Measurements from ENCODE around the gene SEMA3C.

SEMA3C gene

GRCh38 chr7:80721883-80722615 lies 196.8 kb downstream of the SEMA3C start:
- ATAC-seq: peak; percentile 85
- TF ChIP-seq CSRNP3 (CRISPR knock-in tag; IDR thresholded peaks at IDR 0.05): no peak
- TF ChIP-seq ISL1 (CRISPR knock-in tag; IDR thresholded peaks at IDR 0.05): peak; percentile 19

- no peak for ATAC-seq
- TF ChIP-seq POU6F1 (CRISPR knock-in tag; IDR thresholded peaks at IDR 0.05; ENCODE audit: borderline replicate concordance, low read depth) (no peak), CSDC2 (CRISPR knock-in tag; IDR thresholded peaks at IDR 0.05) (no peak)
Observed at GRCh38 chr7:80720146-80720545, 198.7 kb downstream of the SEMA3C start.

- ATAC-seq: no peak
- TF ChIP-seq ZFP3 (CRISPR knock-in tag; IDR thresholded peaks at IDR 0.05): no peak
- TF ChIP-seq POU6F1 (CRISPR knock-in tag; IDR thresholded peaks at IDR 0.05; ENCODE audit: borderline replicate concordance, low read depth): no peak
- no peak for TF ChIP-seq ZFP30 (CRISPR knock-in tag; IDR thresholded peaks at IDR 0.05)
- no peak for TF ChIP-seq ZNF8 (CRISPR knock-in tag; IDR thresholded peaks at IDR 0.05)
Observed at GRCh38 chr7:80719261-80719660, 199.6 kb downstream of the SEMA3C start.

- TF ChIP-seq ZNF8 (CRISPR knock-in tag; IDR thresholded peaks at IDR 0.05) (no peak), TOX (CRISPR knock-in tag; IDR thresholded peaks at IDR 0.05; ENCODE audit: borderline replicate concordance) (no peak), ESRRG (CRISPR knock-in tag; IDR thresholded peaks at IDR 0.05) (no peak), TSHZ2 (CRISPR knock-in tag; IDR thresholded peaks at IDR 0.05) (no peak), RARB (CRISPR knock-in tag; IDR thresholded peaks at IDR 0.05) (no peak), ZC3H10 (CRISPR knock-in tag; IDR thresholded peaks at IDR 0.05) (no peak), CSRNP3 (CRISPR knock-in tag; IDR thresholded peaks at IDR 0.05) (no peak), PPARA (CRISPR knock-in tag; IDR thresholded peaks at IDR 0.05; ENCODE audit: borderline replicate concordance) (no peak), BACH2 (CRISPR knock-in tag; IDR thresholded peaks at IDR 0.05; ENCODE audit: borderline replicate concordance) (no peak), ZNF565 (CRISPR knock-in tag; conservative IDR thresholded peaks at IDR 0.05; ENCODE audit: low read depth) (no peak), PATZ1 (CRISPR knock-in tag; IDR thresholded peaks at IDR 0.05; ENCODE audit: borderline replicate concordance) (no peak), OSR1 (CRISPR knock-in tag; IDR thresholded peaks at IDR 0.05) (no peak), ZNF70 (CRISPR knock-in tag; IDR thresholded peaks at IDR 0.05) (no peak), SNAI2 (CRISPR knock-in tag; IDR thresholded peaks at IDR 0.05) (no peak), POU6F1 (CRISPR knock-in tag; IDR thresholded peaks at IDR 0.05; ENCODE audit: borderline replicate concordance, low read depth) (no peak)
- no peak; the same call in 2 of the 3 replicates for ATAC-seq
Observed at GRCh38 chr7:80711531-80711930, 207.3 kb downstream of the SEMA3C start.

Data from SK-N-SH treated with all-trans-retinoic acid at 6 μM for 48 hours (cell line).